ENCODE data around the gene GMDS. TPM values are rescaled to one million over a fixed set of nuclear protein-coding genes. Genes with fewer than 3 reads are reported as not detected.

The GMDS gene
- total RNA-seq, 1 experiment from 2014 or later: 27.6 TPM

GRCh38 chr6:1633366-1634021 lies 611.9 kb downstream of the GMDS start:
- Histone ChIP-seq H2BK5ac (ENCODE audit: insufficient read length, low read length) (no peak overlapping the region), H3K27me3 (ENCODE audit: insufficient read depth, low read length) (no peaks in the 10 kb centered on the region; the same call in 1 of the 2 replicates), H3K4me1 (ENCODE audit: insufficient read depth, low read length) (no peaks in the 10 kb centered on the region), H3K14ac (ENCODE audit: insufficient read depth, low read length) (no peak overlapping the region), H4K20me1 (ENCODE audit: control insufficient read depth, insufficient read depth, insufficient read length) (no peaks in the 10 kb centered on the region), H4K8ac (replicated peaks; ENCODE audit: insufficient read length, low read depth, low read length) (no peak overlapping the region), H3K4me2 (ENCODE audit: insufficient read depth, insufficient read length, low read length) (no peak overlapping the region), H3K56ac (ENCODE audit: insufficient read length, low read depth, low read length) (no peak overlapping the region), H3K79me1 (ENCODE audit: insufficient read depth, low read depth, low read length, poor library complexity, severe bottlenecking) (no peaks in the 10 kb centered on the region), H3K18ac (ENCODE audit: insufficient read length, low read depth, low read length) (no peak overlapping the region), H2BK20ac (ENCODE audit: low read depth, low read length, poor library complexity, severe bottlenecking) (no peak overlapping the region), H4K91ac (ENCODE audit: insufficient read length, low read depth, low read length) (no peak overlapping the region), H3K9ac (ENCODE audit: extremely low read depth, insufficient read length, low read length) (no peak overlapping the region), H3K9me3 (ENCODE audit: control insufficient read depth, low read depth, low read length) (no peaks in the 10 kb centered on the region), H3K4ac (ENCODE audit: low read depth, low read length) (no peak overlapping the region), H2BK120ac (ENCODE audit: low read depth, low read length, poor library complexity, severe bottlenecking) (no peak overlapping the region), H2AFZ (ENCODE audit: low read length) (no peak overlapping the region), H4K5ac (ENCODE audit: insufficient read length, low read depth, low read length) (no peak overlapping the region), H2AK5ac (ENCODE audit: insufficient read length, low read length) (no peak overlapping the region), H3T11ph (ENCODE audit: low read length) (no peak overlapping the region), H2BK15ac (ENCODE audit: low read depth, low read length) (no peak overlapping the region), H3K79me2 (ENCODE audit: insufficient read depth, low read length) (no peaks in the 10 kb centered on the region), H3K27ac (ENCODE audit: insufficient read length, low read depth, low read length) (no peak overlapping the region), H3K23ac (ENCODE audit: insufficient read length, low read depth, low read length) (no peak overlapping the region), H3K23me2 (ENCODE audit: insufficient read length, low read depth, low read length, poor library complexity, severe bottlenecking) (no peaks in the 10 kb centered on the region), H2BK12ac (ENCODE audit: insufficient read length, low read depth, low read length) (no peak overlapping the region)
- TF ChIP-seq, protein P1, sequence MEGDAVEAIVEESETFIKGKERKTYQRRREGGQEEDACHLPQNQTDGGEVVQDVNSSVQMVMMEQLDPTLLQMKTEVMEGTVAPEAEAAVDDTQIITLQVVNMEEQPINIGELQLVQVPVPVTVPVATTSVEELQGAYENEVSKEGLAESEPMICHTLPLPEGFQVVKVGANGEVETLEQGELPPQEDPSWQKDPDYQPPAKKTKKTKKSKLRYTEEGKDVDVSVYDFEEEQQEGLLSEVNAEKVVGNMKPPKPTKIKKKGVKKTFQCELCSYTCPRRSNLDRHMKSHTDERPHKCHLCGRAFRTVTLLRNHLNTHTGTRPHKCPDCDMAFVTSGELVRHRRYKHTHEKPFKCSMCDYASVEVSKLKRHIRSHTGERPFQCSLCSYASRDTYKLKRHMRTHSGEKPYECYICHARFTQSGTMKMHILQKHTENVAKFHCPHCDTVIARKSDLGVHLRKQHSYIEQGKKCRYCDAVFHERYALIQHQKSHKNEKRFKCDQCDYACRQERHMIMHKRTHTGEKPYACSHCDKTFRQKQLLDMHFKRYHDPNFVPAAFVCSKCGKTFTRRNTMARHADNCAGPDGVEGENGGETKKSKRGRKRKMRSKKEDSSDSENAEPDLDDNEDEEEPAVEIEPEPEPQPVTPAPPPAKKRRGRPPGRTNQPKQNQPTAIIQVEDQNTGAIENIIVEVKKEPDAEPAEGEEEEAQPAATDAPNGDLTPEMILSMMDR (conservative IDR thresholded peaks at IDR 0.05): no peak
- H3K27ac Mint-ChIP-seq: no peak overlapping the region
- H3K4me3 Mint-ChIP-seq: no peak overlapping the region
- H3K9me3 Mint-ChIP-seq: no peaks in the 10 kb centered on the region
- H3K36me3 Mint-ChIP-seq (ENCODE audit: insufficient read depth in 1 of 3, low read depth in 3 of 3): no peaks in the 10 kb centered on the region
- peaks cover 0 to 3% of the 10 kb centered on the region in 2 experiments; a peak in 1 of 4 replicates for H3K4me1 Mint-ChIP-seq
- DNase-seq: no peak
- no CpG with 5 or more reads among the region's 16 CpGs for WGBS (ENCODE audit: extremely low coverage, insufficient read length, low lambda C conversion rate)
- H3K27me3 Mint-ChIP-seq (ENCODE audit: low read depth): peaks cover 67% of the 10 kb centered on the region
